HCT116 (cell line): ENCODE measurements around the gene GEMIN2. TPM values are rescaled to one million over a fixed set of nuclear protein-coding genes. Genes with fewer than 3 reads are reported as not detected.

Experiments
- ATAC-seq: fragments of 200-7000 bp; cut with Tn5 transposase; 2 replicates; pipeline ENCODE4 v1.9.1; 2020; ENCODE audit warnings: mild to moderate bottlenecking, moderate library complexity
- BruUV-seq: library from RNA; stranded (reverse); fragments of 400-500 nt; replicated peaks from 2 replicates; lab custom pipeline; 2021; lab: Mats Ljungman, UMichigan
- CTCF ChIA-PET: fragments of 300-600 bp; sonication (Branson Sonifier 250); formaldehyde crosslinking; loops from one replicate; lab custom pipeline; 2021; ENCODE audit warnings: antibody characterized with exemption; lab: Charles Lee
- POLR2A ChIA-PET: fragments of 300-600, 350-600 bp; sonication (Branson Sonifier 250); formaldehyde crosslinking; loops from one replicate; lab custom pipeline; 2021; ENCODE audit warnings: antibody characterized with exemption; lab: Charles Lee
- RAD21 ChIA-PET, 2 experiments: fragments of 300-600 bp; sonication (Branson Sonifier 250); formaldehyde crosslinking; loops; one replicate each; lab custom pipeline; 2023; ENCODE audit warnings: low total read pairs in 2 of 2; ENCODE audit not compliant: uncharacterized antibody in 2 of 2, unreplicated experiment in 2 of 2, low non-redundant PET in 1 of 2; lab: Charles Lee
- DNase-seq: peaks from one replicate; pipeline ENCODE4 v3.0.0-alpha.2; 2010; ENCODE audit warnings: low read depth, low spot score
- H2AFZ ChIP-seq: fragments of 200-600 bp; shearing (Covaris generic), sonication (generic); 2 replicates; pipeline ENCODE4 v1.6.1; 2017; ENCODE audit warnings: low read depth, mixed run types, mixed read lengths, antibody characterized with exemption, low read length; ENCODE audit not compliant: poor library complexity, severe bottlenecking
- H3K27ac ChIP-seq: 2 replicates; pipeline ENCODE4 v1.5.1; 2012; ENCODE audit warnings: low read depth, low read length
- H3K27me3 ChIP-seq: fragments of 200-600 bp; sonication (generic); 2 replicates; pipeline ENCODE4 v1.6.1; 2016; ENCODE audit warnings: mixed run types, low read length, mixed read lengths; ENCODE audit not compliant: insufficient read depth
- H3K36me3 ChIP-seq, 2 experiments: fragments of 200-500 bp in 1 of 2; fragments of 200-600 bp in 1 of 2; sonication (Bioruptor generic) in 1 of 2; sonication (generic) in 1 of 2; 2 replicates each; pipeline versions ENCODE4 v1.5.1 to v1.6.1; 2014 to 2016; ENCODE audit warnings: low read length in 2 of 2, inconsistent platforms in 1 of 2, mixed read lengths in 1 of 2, mixed run types in 1 of 2; ENCODE audit not compliant: insufficient read depth in 2 of 2, control insufficient read depth in 1 of 2
- H3K4me1 ChIP-seq, 2 experiments: fragments of 200-600 bp in 1 of 2; sonication (generic) in 1 of 2; 2 replicates each; pipeline versions ENCODE4 v1.5.1 to v1.6.1; 2012 to 2017; ENCODE audit warnings: low read length in 2 of 2, inconsistent platforms in 1 of 2, mild to moderate bottlenecking in 1 of 2, mixed read lengths in 1 of 2, mixed run types in 1 of 2, moderate library complexity in 1 of 2; ENCODE audit not compliant: insufficient read depth in 2 of 2, control insufficient read depth in 1 of 2
- H3K4me2 ChIP-seq: fragments of 200-600 bp; sonication (generic); 2 replicates; pipeline ENCODE4 v1.6.1; 2017; ENCODE audit warnings: mixed run types, low read length, mixed read lengths
- H3K4me3 ChIP-seq, 2 experiments: fragments of 200-600 bp in 1 of 2; sonication (generic) in 1 of 2; replicated peaks in 1 of 2; 2 replicates each; pipeline ENCODE4 v1.5.1; 2011 to 2016; ENCODE audit warnings: low read length in 2 of 2, control low read depth in 1 of 2, low read depth in 1 of 2, mild to moderate bottlenecking in 1 of 2, mixed read lengths in 1 of 2, mixed run types in 1 of 2
- H3K79me2 ChIP-seq: fragments of 200-600 bp; sonication (generic); 2 replicates; pipeline ENCODE4 v1.6.1; 2017; ENCODE audit warnings: mild to moderate bottlenecking, mixed run types, low read length, moderate library complexity, mixed read lengths; ENCODE audit not compliant: insufficient read depth
- H3K9ac ChIP-seq: fragments of 200-600 bp; sonication (generic); 2 replicates; pipeline ENCODE4 v1.6.1; 2016; ENCODE audit warnings: low read length, mixed read lengths
- H3K9me2 ChIP-seq: fragments of 200-600 bp; sonication (generic), shearing (Covaris generic); 2 replicates; pipeline ENCODE4 v1.6.1; 2017; ENCODE audit warnings: mixed run types, mild to moderate bottlenecking, moderate library complexity; ENCODE audit not compliant: insufficient read depth
- H3K9me3 ChIP-seq, 2 experiments: fragments of 200-500 bp in 1 of 2; fragments of 200-600 bp in 1 of 2; sonication (Bioruptor generic) in 1 of 2; sonication (generic) in 1 of 2; 2 replicates each; pipeline ENCODE4 v1.6.1; 2014 to 2017; ENCODE audit warnings: low read length in 2 of 2, mixed read lengths in 2 of 2, inconsistent platforms in 1 of 2, low read depth in 1 of 2, mild to moderate bottlenecking in 1 of 2, mixed run types in 1 of 2, moderate library complexity in 1 of 2; ENCODE audit not compliant: control insufficient read depth in 1 of 2, insufficient read depth in 1 of 2
- H4K20me1 ChIP-seq: fragments of 200-600 bp; sonication (generic), shearing (Covaris generic); 2 replicates; pipeline ENCODE4 v1.6.1; 2017; ENCODE audit warnings: mixed run types, mild to moderate bottlenecking, moderate library complexity; ENCODE audit not compliant: insufficient read depth
- ATF3 ChIP-seq: IDR thresholded peaks from 2 replicates; pipeline ENCODE4 v1.6.1; 2012
- CEBPB ChIP-seq: IDR thresholded peaks from 2 replicates; pipeline ENCODE4 v1.6.1; 2012; ENCODE audit warnings: low read depth
- EGR1 ChIP-seq: IDR thresholded peaks from 2 replicates; pipeline ENCODE4 v1.6.1; 2012; ENCODE audit warnings: low read depth
- POLR2A ChIP-seq: IDR thresholded peaks from 2 replicates; pipeline ENCODE4 v1.7.0; 2011; ENCODE audit warnings: borderline replicate concordance; ENCODE audit not compliant: insufficient read depth, insufficient read length; ENCODE audit errors: extremely low read depth
- POLR2AphosphoS5 ChIP-seq: IDR thresholded peaks from 2 replicates; pipeline ENCODE4 v1.6.1; 2011; ENCODE audit warnings: mild to moderate bottlenecking, low read depth, low read length, moderate library complexity
- REST ChIP-seq: IDR thresholded peaks from 2 replicates; pipeline ENCODE4 v1.6.1; 2012; ENCODE audit warnings: low read depth
- SIN3A ChIP-seq: IDR thresholded peaks from 2 replicates; pipeline ENCODE4 v1.6.1; 2012; ENCODE audit warnings: low read depth
- SP1 ChIP-seq: IDR thresholded peaks from 2 replicates; pipeline ENCODE4 v1.6.1; 2012; ENCODE audit warnings: low read depth
- intact Hi-C: fragments of 100-400 bp; cut with micrococcal nuclease; formaldehyde crosslinking; loops from 2 replicates; pipeline ENCODE4 v1.10.0; 2022
- total RNA-seq: library from RNA; stranded (reverse); gene quantifications from one replicate; pipeline ENCODE4 v1.2.1, GENCODE V29; 2021; ENCODE audit not compliant: unreplicated experiment
- TF ChIP-seq, protein P1 (sequence below): IDR thresholded peaks from 2 replicates; pipeline ENCODE4 v1.6.1; 2011; ENCODE audit warnings: mild to moderate bottlenecking, low read length, moderate library complexity; ENCODE audit not compliant: insufficient replicate concordance; ENCODE audit errors: extremely low read depth

The GEMIN2 gene
- total RNA-seq, 1 experiment from 2014 or later: 27.3 TPM

- H4K20me1 ChIP-seq: peaks cover 26% of the 10 kb centered on the region; the same call in 1 of the 2 replicates
- intact Hi-C loops: no loop called here
- CTCF ChIA-PET: no interaction called here
- H3K27me3 ChIP-seq: no peaks in the 10 kb centered on the region
- no peak overlapping the region for H3K4me3 ChIP-seq
- H3K79me2 ChIP-seq: peaks cover 59% of the 10 kb centered on the region
- H3K4me1 ChIP-seq: peaks cover 5 to 7% of the 10 kb centered on the region in 2 experiments; a peak in 3 of 4 replicates
- POLR2A ChIA-PET: interaction anchor here (0.7 to 3.5 kb wide), 2 partner anchors 11 kb away, joined by 3 to 10 read pairs; partner anchors contain the start of gene TRAPPC6B
- H3K9ac ChIP-seq: no peak overlapping the region
- no peaks in the 10 kb centered on the region for H3K9me2 ChIP-seq
- H2AFZ ChIP-seq: no peak overlapping the region
- peak overlapping the region; percentile 15 for H3K27ac ChIP-seq
- TSS peak; percentile 5 for BruUV-seq
- no peak overlapping the region for H3K4me2 ChIP-seq
- no peaks in the 10 kb centered on the region for H3K9me3 ChIP-seq
- ATAC-seq: no peak
- no peak for DNase-seq
- RAD21 ChIA-PET: no interaction called here
- TF ChIP-seq SP1 (no peak), CEBPB (no peak), EGR1 (no peak), POLR2AphosphoS5 (peak; percentile 29; the same call in 1 of the 2 replicates), POLR2A (no peak)
- H3K36me3 ChIP-seq: peaks cover 75 to 79% of the 10 kb centered on the region in 2 experiments
Measured at GRCh38 chr14:39181026-39181692, 67.0 kb downstream of the GEMIN2 start.

DNA sequence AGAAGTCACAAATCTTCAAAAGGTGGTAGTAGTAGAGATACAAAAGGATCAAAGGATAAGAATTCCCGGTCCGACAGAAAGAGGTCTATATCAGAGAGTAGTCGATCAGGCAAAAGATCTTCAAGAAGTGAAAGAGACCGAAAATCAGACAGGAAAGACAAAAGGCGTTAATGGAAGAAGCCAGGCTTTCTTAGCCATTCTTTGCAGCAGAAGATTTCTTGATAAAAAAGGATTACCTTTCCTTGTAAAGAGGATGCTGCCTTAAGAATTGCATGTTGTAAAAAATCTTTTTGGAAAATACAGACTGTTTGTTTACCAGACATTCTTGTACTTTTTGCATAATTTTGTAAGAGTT is 67.5 kb downstream of the GEMIN2 start:
- H3K9me2 ChIP-seq: no peaks in the 10 kb centered on the region
- no peak overlapping the region for H3K4me2 ChIP-seq
- no peak for DNase-seq
- H3K4me1 ChIP-seq: peaks cover 0 to 2% of the 10 kb centered on the region in 2 experiments; a peak in 3 of 4 replicates
- peaks cover 70 to 74% of the 10 kb centered on the region in 2 experiments for H3K36me3 ChIP-seq
- H3K9me3 ChIP-seq: no peaks in the 10 kb centered on the region
- H3K9ac ChIP-seq: no peak overlapping the region
- BruUV-seq: no TSS peak
- peaks cover 54% of the 10 kb centered on the region for H3K79me2 ChIP-seq
- intact Hi-C loops: no loop called here
- ChIA-PET POLR2A (interaction anchor here (0.7 to 0.9 kb wide), 2 partner anchors 8 to 11 kb away, joined by 3 read pairs; partner anchors contain the start of gene TRAPPC6B), RAD21 (no interaction called here), CTCF (no interaction called here)
- H3K4me3 ChIP-seq: no peak overlapping the region
- TF ChIP-seq REST (no peak), POLR2AphosphoS5 (no peak), SIN3A (no peak), CEBPB (no peak), ATF3 (no peak)
- TF ChIP-seq, protein P1, sequence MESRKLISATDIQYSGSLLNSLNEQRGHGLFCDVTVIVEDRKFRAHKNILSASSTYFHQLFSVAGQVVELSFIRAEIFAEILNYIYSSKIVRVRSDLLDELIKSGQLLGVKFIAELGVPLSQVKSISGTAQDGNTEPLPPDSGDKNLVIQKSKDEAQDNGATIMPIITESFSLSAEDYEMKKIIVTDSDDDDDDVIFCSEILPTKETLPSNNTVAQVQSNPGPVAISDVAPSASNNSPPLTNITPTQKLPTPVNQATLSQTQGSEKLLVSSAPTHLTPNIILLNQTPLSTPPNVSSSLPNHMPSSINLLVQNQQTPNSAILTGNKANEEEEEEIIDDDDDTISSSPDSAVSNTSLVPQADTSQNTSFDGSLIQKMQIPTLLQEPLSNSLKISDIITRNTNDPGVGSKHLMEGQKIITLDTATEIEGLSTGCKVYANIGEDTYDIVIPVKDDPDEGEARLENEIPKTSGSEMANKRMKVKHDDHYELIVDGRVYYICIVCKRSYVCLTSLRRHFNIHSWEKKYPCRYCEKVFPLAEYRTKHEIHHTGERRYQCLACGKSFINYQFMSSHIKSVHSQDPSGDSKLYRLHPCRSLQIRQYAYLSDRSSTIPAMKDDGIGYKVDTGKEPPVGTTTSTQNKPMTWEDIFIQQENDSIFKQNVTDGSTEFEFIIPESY: no peak
- H3K27me3 ChIP-seq: no peaks in the 10 kb centered on the region
- no peak overlapping the region for H2AFZ ChIP-seq
- H3K27ac ChIP-seq: peak overlapping the region; percentile 15; the same call in 1 of the 2 replicates
- ATAC-seq: no peak
- peaks cover 22% of the 10 kb centered on the region; the same call in 1 of the 2 replicates for H4K20me1 ChIP-seq
